ENCODE results near the gene CHD5.
A peak's percentile ranks its signal among the peaks of the same experiment; 100 is the strongest.

CHD5 gene

DNA sequence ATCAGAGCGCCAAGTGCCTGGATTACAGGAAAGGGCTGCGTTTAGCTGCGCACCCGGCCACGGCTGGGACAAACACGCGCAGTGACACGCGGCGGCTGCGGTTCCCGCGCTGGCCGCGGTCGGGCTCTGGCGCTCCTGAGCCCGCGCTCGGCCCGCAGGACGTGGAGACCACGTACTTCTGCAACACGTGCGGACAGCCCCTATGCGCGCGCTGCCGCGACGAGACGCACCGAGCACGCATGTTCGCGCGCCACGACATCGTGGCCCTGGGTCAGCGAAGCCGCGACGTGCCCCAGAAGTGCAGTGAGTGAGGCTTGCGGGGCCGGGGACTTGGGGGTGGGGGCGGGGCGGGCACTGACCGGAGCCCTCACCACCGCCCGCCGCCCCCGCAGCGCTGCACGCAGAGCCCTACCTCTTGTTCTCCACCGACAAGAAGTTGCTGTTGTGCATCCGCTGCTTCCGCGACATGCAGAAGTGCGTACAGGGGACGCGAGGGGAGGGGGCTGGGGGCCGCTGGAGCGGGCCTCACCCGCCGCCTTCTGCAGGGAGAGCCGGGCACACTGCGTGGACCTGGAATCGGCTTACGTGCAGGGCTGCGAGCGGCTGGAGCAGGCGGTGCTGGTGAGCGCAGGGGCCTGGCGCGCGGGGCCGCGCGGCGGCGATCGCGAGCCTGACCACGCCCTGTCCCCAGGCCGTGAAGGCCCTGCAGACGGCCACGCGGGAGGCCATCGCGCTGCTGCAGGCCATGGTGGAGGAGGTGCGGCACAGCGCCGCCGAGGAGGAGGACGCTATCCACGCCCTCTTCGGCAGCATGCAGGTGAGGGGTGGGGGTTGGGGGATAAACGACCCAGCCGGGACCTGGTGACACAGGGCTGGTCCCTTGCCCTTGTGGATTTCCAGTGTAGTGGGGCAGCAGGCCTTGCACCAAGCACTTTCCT, 28.9 kb upstream of the CHD5 start:
- TF ChIP-seq ZNF274 (IDR thresholded peaks at IDR 0.05; ENCODE audit: low read depth, low read length): no peak
- H3K4me3 ChIP-seq (ENCODE audit: low read length): no peak overlapping the region; the same call in 1 of the 2 replicates

DNA sequence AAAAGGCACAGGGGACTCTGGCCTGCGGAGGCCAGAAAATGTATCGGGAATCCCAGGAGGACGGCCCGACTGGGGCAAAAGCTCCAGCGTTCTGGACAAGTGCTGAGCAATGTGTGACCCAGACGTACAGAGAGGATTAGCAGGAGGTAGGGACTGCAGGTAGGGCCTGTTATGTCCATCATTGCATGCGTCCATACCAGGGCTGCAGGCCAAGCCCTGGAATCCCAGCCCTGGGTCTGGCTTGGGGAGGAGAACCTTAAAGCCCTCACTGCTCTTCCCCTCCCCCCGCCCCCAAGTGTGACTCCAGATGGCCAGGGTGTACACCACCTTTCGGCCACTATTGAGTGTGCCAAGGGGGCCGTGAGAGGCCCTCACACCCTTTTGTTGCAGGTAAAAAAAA, 27.8 kb upstream of the CHD5 start:
- no peak for TF ChIP-seq ZNF274 (IDR thresholded peaks at IDR 0.05; ENCODE audit: low read depth, low read length)
- no peak overlapping the region for H3K4me3 ChIP-seq (ENCODE audit: low read length)

DNA sequence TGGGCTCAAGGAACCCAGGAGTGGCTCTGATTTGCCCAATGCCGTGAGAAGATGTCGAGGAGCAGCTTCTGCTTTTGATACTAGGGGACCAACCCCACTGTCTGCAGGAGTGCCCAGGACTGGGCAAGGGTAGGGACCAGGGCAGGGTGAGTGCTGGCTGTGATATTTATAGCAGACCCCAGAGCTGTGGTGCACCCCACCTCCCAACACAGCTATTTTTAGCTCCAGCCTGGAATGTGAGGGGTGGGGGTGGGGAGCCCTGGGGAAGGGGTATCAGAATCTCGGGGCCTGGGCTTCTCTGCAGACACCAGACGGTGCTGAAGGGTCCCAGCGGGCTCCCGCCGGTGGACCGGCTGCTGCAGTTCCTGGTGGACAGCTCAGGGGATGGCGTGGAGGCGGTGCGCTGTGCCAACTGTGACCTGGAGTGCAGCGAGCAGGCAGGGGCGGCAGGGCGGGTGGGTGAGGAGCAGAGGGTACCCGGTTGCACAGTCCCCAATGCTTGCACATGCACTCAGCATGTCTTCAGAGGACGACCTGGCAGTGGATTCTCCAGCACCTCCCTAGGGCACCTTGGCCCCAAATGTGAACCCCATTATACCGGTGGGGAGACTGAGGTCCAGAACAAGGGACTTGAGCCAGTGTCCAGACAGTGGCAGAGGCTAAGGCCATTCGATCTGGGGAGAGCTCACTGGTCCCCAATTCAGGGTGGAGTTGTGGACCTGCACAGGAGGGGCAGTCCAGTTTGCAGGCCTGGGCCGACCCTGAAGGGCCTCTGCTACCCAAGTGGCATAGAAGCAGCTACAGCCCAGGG, 27.2 kb upstream of the CHD5 start:
- TF ChIP-seq ZNF274 (IDR thresholded peaks at IDR 0.05; ENCODE audit: low read depth, low read length): no peak
- H3K4me3 ChIP-seq (ENCODE audit: low read length): peak overlapping the region; percentile 64; the same call in 1 of the 2 replicates

DNA sequence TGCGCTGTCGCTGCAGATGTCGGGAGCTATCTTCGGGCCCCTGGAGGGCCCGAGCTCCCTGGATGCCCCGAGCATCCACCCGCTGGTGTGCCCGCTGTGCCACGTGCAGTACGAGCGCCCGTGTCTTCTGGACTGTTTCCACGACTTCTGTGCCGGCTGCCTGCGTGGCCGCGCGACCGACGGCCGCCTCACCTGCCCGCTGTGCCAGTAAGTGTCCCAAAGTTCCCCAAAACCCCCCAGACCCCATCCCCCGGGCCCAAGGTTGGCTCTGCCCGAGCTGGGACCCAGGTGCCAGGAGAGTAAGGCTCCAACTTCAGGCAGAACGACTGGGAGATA, 26.4 kb upstream of the CHD5 start:
- TF ChIP-seq ZNF274 (IDR thresholded peaks at IDR 0.05; ENCODE audit: low read depth, low read length): no peak
- H3K4me3 ChIP-seq (ENCODE audit: low read length): peak overlapping the region; percentile 64; the same call in 1 of the 2 replicates

DNA sequence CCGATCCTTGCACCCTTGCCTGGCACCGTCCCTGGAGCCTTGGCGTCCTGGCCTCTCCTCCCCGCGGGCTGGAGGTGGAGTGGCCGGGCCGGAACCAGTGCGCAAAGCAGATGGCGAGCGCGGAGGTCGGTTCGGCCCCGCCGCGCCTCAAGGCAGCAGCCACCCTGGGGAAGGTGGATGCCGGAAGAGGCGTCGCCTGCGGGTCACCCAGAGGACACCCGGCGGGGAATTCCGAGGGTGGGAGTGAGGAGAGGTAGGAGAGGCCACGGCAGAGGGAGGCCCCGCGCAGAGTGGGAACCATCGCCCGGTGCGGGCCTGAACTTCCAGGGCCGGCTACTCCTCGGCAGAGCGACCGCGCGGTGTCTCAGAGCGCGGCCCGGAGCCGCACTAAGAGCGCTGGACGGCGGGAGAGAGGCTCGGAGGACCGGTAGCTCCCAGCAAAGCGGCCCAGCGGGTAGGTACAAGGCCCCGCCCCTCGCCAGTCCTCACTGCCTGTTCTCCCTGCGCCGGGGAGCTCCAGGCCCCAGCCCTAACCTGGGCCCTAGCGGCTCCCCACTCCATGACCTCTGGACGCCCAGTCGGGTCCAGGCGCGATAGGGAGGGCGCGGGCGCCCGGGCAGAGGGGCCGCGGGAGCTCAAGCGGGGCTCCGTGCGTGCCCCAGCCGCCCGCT, 25.9 kb upstream of the CHD5 start, which contains the start of gene RNF207:
TSS of gene RNF207 (plus strand) at position 271 of the 671 bp plus-strand sequence. CDS start 417 bp downstream, outside the sequence.
- H3K4me3 ChIP-seq (ENCODE audit: low read length): peak within 1 kb of the TSS; percentile 64
- no peak for TF ChIP-seq ZNF274 (IDR thresholded peaks at IDR 0.05; ENCODE audit: low read depth, low read length)

DNA sequence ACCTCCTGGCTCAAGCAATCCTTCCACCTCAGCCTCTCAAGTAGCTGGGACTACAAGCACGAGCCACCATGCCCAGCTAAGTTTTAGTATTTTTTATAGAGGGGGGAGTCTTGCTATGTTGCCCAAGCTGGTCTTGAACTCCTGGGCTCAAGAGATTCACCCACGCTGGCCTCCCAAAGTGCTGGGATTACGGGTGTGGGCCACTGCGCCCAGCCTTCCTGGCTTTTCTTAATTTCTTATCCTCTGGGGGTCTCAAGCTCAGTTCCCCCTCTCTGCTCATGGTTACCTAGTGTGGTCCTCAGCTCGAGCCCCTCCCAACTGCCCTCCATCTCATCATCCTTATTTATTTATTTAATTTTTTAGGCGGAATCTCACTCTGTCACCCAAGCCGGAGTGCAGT, 22.1 kb upstream of the CHD5 start:
- no peak overlapping the region for H3K4me3 ChIP-seq (ENCODE audit: low read length)
- no peak for TF ChIP-seq ZNF274 (IDR thresholded peaks at IDR 0.05; ENCODE audit: low read depth, low read length)

DNA sequence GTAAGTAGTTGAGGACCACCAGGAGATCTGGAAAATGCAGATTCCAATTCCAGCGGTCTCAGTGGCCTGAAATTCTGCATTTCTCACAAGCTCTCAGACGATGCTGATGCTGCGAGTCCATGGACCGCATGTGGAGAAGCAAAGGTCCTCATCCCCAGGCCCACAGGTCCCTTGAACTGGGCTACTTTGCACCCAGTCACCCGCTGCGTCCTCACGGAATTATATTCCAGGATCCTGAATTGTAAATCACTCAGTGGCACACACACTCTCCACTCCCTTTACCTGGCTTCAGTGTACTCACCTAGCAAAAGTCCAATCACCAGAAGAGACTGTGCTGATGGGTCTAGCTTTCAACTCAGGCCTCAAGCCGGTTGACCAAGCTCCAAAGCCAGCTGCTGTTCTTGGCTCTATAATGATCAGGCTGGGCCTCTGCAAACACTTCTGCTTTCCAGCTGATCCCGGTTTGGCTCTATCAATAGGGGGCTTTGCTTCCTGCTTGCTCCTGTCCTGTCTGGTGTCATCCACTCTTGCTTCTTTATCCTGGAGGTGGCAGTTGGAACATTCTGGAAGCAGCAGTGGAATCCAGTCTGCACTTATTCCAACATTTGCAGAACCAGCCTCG, 20.2 kb upstream of the CHD5 start:
- TF ChIP-seq ZNF274 (IDR thresholded peaks at IDR 0.05; ENCODE audit: low read depth, low read length): no peak
- peak overlapping the region; percentile 55; the same call in 1 of the 2 replicates for H3K4me3 ChIP-seq (ENCODE audit: low read length)

DNA sequence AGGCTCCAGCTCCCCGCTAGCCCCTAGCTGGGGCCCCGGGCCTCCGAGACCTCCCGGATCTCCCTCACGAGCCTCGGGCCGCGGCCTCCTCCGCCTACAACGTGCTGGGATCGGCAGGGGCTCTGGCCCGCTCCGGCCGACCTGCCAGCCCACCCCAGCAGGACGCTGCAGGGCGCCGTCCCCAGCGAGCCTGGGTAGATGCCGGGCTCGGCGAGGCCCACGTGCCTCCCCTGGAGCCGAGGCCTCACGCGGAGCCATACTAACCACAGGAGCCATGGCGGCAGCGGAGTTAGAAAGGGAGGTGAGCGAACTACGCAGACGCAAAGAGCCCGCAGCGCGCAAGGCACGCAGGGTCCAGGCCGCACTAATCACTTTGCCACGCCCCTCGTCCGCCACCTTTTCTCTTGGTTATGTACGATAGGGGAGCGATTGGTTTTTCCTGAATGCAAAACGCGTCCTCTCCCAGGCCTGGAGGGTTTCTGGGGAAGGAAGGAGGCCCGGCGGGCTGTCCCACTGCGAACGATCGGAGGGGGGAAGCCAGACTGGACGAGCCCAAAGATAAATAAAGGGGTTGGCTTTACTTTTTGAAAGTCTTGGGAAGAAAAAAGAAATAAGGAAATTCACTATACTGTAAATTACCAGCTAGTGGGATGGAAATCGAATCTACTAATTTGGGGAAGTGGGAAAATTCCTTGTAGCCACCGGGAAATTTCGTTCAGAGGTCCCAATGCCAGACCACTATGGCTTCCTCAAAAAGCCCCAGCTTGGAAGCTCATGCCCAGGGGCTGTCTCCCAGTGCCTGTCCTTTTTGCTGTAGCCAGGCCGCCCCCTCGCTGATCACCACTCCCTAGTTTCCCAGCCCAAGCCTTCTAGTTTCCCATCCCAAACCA, 19.4 kb upstream of the CHD5 start, which contains the start of gene RPL22:
TSS of gene RPL22 (minus strand) at position 298 of the 890 bp plus-strand sequence. CDS start at position 276, 22 bp downstream.
- TF ChIP-seq ZNF274 (IDR thresholded peaks at IDR 0.05; ENCODE audit: low read depth, low read length): no peak

DNA sequence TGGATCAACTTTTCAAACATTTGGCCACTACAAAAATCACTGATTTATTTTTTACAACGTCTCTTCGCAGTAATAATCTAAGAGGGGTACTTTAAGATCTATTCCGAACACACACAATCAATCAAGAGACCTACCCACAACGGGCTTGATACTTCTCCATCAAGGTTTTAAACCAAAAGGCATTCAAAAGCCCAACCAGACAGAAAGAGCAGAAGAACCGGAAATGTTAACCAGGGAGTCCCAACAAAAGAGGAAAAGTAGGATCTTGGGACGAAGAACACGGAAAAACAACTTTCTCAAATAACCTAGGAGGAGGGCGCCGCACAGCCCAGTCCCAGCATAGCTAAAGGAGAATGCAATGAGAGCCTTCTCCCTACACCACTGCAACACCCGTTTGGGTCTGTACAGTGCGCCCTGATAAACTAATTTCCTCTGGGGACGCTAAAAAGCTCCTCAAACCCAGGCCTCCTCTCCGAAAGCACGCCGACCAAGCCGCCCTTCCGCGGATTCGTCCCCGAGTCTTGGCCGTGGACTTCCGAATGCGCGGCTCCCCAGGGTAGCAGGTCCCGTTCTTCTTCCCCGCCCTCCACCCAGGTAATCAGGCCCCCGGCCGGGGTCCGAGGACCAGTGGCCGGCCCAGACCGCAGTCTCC, 18.7 kb upstream of the CHD5 start:
- peak overlapping the region; percentile 100 for H3K4me3 ChIP-seq (ENCODE audit: low read length)
- TF ChIP-seq ZNF274 (IDR thresholded peaks at IDR 0.05; ENCODE audit: low read depth, low read length): no peak

More for the DNA sequence above, 19.4 kb upstream of the CHD5 start, which contains the start of gene RPL22:
- H3K4me3 ChIP-seq (ENCODE audit: low read length): peak within 1 kb of the TSS; percentile 100

DNA sequence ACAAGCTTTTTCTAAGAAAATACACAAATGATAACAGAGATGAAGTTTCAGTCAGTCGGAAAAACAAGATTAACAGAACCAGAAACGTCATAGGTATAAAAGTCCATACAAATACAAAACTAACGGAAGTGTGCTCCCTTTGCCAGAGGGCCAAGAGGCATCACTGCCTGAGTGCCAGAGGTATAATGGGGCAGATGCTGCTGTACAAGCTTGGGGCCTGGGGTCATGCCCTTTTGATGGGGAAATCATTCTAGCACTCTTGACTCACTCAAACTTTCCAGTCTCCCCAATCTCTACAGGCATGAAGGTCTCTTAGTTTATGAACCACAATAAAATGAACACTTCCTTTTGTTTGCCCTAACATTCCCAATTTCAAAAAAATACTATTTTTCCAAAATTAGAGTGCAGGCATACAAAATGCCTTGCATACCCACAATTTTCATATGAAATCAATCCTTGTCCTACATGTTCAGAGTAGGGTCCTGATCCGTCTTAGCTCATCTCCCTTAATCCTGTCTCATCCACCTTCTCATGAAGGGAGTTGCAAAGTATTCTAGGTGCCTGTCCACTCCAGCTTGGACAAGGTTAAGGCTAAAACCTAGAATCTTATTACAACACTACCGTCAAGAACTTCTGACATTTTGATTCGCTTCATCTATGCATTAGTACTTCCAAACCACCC, 17.8 kb upstream of the CHD5 start:
- peak overlapping the region; percentile 100 for H3K4me3 ChIP-seq (ENCODE audit: low read length)
- no peak for TF ChIP-seq ZNF274 (IDR thresholded peaks at IDR 0.05; ENCODE audit: low read depth, low read length)

DNA sequence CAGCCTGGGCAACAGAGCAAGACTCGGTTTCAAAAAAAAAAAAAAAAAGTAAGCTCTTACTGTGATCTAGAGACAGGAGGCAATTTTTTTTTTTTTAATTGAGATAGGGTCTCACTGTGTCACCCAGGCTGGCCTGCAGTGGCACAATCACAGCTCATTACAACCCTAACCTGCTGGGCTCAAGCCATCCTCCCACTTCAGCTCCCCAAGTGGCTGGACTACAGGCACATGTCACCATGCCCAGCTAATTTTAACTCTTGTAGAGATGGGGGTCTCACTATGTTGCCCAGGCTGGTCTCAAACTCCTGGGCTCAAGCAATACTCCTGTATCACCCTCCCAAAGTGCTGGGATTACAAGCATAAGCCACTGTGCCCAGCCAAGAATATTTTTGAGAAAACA, 11.8 kb upstream of the CHD5 start:
- no peak for TF ChIP-seq ZNF274 (IDR thresholded peaks at IDR 0.05; ENCODE audit: low read depth, low read length)
- H3K4me3 ChIP-seq (ENCODE audit: low read length): no peak overlapping the region

DNA sequence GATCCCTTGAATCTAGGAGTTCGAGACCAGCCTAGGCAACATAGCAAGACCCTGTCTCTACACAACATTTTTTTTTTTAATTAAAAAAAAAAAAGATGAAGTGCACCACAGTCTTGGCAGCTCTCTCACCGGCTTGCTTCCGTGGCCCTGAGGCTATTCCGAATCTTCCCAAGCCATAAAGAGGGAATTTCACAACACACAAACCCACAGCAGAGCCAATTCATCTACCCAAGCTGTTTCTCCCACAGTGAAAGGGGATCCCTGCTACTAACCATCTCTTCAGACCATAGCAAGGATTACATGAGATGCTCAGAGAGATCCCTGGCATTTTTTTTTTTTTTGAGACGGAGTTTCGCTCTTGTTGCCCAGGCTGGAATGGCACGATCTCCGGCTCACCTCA, 8.3 kb upstream of the CHD5 start:
- no peak for TF ChIP-seq ZNF274 (IDR thresholded peaks at IDR 0.05; ENCODE audit: low read depth, low read length)
- H3K4me3 ChIP-seq (ENCODE audit: low read length): no peak overlapping the region
